Head of caudate nucleus (tissue), 42 donors: Measurements from ENCODE around the gene STAB1.
"Not testable (repeated sequence)": the region's sequence is repeated elsewhere in the genome, so short reads cannot be mapped to it uniquely, and the experiment has no call there.

ENCODE experiments used
- DNase-seq, 42 donors: peaks; one replicate each; pipeline versions ENCODE4 v3.0.0 to v3.0.0-alpha.2; 2020 to 2021; ENCODE audit warnings: mixed read lengths in 7 of 42
- intact Hi-C: fragments of 100-400 bp; cut with DNase I; formaldehyde crosslinking; loops from one replicate; pipeline ENCODE4 v1.15.0; 2022

The STAB1 gene

DNA sequence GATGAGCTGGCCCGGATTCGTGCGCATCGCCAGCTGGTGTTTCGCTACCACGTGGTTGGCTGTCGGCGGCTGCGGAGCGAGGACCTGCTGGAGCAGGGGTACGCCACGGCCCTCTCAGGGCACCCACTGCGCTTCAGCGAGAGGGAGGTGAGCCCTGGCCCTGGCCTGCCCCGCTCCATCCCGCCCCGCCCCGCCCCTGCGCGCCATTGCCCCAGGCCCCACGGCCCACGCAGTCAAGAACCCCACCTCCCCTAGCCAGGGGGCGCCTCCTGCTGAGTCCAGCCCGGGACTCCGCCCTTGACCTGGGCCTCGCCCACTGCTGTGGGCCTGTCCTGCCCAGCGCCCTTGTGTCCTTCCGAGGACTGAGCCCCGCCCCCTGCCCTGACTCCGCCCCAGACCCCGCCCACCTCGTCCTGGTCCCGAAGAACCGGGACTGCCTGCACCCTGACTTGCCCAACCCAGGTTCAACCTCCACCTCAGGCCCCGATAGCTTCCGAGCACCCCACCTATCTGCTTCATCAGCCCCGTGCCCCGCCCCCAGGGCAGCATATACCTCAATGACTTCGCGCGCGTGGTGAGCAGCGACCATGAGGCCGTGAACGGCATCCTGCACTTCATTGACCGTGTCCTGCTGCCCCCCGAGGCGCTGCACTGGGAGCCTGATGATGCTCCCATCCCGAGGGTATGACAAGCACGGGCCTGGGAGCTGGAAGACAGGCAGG, 23.7 kb downstream of the STAB1 start:
- no peak for DNase-seq
- intact Hi-C loops, result no loop called here

- intact Hi-C loops, result no loop called here
- no peak for DNase-seq
These were observed 24.5 kb downstream of the STAB1 start for GRCh38 chr3:52519445-52520140.

- DNase-seq, result no peak
- intact Hi-C loops, result no loop called here
These were observed 25.1 kb downstream of the STAB1 start for GRCh38 chr3:52520141-52520667.

DNA sequence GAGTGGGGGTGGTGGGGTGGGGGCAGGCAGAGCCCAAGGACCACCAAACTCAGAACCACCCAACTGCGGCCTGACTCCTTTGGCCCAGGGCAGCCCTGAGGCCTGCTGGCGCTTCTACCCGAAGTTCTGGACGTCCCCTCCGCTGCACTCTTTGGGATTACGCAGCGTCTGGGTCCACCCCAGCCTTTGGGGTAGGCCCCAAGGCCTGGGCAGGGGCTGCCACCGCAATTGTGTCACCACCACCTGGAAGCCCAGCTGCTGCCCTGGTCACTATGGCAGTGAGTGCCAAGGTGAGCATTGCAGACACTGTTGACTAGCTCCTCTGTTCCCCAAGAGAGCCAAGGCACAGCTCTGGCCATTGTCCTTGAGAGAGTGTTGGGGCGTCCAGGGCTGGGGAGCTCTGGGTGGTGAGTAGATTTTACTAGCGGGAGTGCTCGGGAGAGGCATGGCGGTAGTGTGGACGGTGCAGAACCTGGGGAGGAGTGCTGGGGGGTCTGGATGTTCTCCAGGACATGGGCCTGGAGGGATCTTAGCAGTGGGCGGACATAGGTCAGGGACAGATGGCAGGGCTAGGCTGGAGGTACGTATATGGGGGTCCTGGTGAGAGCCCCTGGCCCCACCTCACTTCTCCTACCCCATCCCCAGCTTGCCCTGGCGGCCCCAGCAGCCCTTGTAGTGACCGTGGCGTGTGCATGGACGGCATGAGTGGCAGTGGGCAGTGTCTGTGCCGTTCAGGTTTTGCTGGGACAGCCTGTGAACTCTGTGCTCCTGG, 25.8 kb downstream of the STAB1 start:
- intact Hi-C loops, result no loop called here

DNA sequence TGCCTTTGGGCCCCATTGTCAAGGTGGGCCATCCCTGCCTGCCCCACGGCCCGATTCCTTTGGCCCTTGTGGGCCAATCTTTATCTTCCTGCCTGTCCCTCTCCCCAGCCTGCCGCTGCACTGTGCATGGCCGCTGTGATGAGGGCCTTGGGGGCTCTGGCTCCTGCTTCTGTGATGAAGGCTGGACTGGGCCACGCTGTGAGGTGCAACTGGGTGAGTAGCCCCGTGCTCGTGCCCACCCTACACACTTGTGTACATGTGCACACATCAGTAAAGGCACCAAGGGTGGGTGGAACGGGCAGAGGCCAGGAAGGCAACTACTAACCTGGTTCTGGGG, 26.3 kb downstream of the STAB1 start:
- DNase-seq, result no peak
- intact Hi-C loops, result no loop called here

More for the DNA sequence above, 25.8 kb downstream of the STAB1 start:
- DNase-seq, result no peak

DNA sequence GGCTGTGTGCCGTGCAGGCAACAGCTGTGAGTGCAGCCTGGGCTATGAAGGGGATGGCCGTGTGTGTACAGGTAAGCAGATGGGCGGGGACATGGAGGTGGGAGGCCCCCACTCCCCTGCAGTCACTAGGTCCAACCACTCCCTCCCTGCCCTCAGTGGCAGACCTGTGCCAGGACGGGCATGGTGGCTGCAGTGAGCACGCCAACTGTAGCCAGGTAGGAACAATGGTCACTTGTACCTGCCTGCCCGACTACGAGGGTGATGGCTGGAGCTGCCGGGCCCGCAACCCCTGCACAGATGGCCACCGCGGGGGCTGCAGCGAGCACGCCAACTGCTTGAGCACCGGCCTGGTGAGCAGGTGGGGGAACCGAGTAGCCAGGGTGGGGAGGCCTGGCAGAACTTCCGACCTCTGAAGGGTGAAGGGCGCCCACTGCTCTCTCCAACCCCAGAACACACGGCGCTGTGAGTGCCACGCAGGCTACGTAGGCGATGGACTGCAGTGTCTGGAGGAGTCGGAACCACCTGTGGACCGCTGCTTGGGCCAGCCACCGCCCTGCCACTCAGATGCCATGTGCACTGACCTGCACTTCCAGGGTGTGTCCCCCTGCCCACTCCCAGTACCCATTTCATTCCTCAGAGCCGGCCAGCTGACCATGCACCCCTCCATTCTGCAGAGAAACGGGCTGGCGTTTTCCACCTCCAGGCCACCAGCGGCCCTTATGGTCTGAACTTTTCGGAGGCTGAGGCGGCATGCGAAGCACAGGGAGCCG, 26.9 kb downstream of the STAB1 start:
- intact Hi-C loops, result no loop called here
- no peak for DNase-seq

- intact Hi-C loops, result no loop called here
- no peak for DNase-seq
These were observed 27.6 kb downstream of the STAB1 start for GRCh38 chr3:52522651-52523251.

DNA sequence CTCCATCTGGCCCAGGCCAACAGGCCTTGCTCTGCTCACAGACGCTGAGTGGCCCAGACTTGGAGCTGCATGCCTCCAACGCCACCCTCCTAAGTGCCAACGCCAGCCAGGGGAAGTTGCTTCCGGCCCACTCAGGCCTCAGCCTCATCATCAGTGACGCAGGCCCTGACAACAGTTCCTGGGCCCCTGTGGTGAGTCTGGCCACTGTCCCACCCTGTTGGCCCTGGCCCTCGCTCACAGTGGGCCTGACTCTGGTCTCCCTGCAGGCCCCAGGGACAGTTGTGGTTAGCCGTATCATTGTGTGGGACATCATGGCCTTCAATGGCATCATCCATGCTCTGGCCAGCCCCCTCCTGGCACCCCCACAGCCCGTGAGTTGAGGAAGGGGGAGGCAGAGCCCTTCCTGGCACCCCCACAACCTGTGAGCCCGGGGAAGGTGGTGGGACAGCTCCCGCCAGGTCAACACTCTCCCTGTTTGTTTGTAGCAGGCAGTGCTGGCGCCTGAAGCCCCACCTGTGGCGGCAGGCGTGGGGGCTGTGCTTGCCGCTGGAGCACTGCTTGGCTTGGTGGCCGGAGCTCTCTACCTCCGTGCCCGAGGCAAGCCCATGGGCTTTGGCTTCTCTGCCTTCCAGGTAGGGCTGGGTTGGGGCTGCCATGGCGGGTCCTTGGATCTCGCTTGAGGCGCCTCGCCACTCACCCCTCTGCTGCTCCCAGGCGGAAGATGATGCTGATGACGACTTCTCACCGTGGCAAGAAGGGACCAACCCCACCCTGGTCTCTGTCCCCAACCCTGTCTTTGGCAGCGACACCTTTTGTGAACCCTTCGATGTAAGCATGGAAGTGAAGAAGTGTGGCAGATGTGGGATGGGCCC, 28.5 kb downstream of the STAB1 start:
- no peak for DNase-seq
- intact Hi-C loops, result no loop called here

DNA sequence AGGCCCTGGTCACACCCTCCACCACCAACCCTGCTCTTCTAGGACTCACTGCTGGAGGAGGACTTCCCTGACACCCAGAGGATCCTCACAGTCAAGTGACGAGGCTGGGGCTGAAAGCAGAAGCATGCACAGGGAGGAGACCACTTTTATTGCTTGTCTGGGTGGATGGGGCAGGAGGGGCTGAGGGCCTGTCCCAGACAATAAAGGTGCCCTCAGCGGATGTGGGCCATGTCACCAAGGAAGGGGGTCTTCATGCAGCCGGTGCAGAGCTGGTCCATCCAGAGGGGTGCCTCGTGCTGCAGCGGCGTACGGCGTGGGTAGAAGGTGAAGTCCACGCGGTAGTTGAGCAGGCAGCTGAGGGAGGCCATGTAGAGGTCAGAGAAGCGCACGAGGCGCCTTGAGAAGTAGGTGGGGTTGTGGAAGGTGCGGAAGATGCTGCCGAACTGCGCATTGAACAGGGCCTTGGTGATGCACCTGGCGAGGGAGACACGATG, 29.2 kb downstream of the STAB1 start:
- no peak for DNase-seq
- intact Hi-C loops, result no loop called here

DNA sequence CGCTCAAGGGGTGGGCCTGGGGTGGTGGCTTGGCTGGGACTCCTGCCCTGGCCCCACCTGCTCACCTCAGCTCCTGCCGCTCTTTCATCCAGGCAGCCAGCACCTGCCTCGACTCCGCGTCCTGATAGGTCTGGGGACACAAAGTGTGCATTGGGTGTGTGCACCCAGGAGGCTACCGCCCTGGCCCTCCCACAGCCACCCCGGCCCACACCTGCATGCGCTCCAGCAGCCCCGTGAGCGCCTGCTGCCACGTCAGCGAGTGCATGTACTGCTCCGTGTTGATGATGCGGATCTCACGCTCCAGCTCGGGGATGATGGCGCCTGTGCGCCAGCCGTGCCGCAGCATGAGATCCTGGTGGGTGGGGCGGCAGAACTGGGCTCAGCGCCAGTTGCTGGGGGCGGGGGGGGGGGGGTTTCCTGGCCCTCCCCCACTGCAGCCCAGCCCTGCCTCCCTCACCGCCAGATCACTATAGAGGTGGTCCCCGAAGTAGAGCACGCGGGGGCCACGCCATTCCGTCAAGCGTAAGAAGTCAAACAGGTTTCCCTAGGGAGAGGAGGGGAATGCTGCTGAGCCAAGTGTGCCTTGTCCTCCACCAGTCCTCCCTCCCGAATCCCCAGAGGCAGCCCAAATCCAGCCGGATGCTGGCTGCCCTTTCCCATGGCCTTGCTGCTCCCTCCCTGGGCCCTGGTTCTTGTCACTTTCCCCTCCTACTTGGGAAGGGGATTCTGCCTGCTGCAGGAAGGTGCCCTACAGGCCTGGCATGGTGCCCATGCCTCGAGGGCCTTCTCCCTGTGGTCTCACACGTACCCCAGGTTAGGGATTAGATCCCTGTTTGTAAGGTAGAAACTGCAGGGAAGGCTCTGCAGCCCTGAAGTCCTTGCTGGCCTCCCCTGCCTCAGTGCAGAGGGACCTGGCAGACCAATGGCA, 29.9 kb downstream of the STAB1 start:
- intact Hi-C loops, result no loop called here
- peak in 4 of 42 donors; percentile 29 to 42 (median 30) for DNase-seq

DNA sequence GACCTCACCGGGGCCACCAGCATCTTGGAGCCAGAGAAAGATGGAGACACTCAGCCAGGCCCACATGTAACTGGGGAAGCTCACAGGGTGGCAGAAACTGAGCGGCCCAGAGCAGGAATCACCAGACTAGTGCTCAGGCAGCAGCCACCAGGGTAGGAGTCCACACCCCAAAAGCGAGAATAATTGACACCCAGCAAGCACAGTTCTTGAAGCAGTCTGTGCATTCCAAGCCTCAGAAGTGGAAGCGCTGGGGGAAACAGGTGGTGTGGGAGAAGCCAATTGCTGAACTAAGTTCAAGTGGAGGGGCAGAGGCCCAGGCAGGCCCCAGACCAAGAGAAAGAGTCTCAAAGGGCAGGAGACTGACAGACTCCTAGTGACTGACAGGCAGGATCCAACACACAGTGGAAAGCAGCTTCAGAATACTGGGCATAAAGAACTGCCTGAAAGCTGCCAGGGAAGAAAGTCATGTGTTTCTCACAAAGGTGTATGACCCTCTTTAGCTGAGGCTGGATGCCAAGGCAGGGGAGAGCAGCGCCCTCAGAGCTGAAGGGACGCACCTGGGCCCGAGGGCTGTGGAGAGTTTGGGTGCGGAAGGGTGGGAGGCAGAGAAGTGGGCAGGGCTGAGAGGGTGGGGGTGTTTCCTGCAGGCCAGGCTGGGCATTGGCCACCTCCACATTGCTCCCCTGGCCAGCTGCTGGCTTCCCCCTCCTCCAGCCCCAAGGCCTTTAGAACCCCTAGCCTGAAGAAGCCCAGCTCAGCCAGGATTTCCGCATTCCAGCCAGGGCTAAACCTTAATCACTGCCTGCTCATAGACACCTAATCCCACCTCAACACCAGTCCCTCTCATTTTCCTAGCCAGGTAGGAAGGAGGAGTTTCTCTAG, 30.8 kb downstream of the STAB1 start:
- intact Hi-C loops, result no loop called here
- no peak for DNase-seq

DNA sequence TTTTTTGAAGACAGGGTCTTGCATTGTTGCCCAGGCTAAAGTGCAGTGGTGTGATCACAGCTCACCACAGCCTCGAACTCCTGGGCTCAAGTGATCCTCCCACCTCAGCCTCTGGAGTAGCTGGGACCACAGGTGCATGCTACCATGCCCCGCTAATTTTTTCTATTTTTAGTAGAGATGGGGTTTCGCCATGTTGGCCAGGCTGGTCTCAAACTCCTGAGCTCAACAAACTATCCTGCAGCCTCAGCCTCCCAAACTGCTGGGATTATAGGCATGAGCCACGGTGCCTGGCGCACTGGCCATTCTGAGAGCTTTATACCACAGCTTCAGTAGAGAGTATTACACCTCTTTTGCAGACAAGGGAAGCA, 31.5 kb downstream of the STAB1 start:
- DNase-seq, intact Hi-C loops: not testable (repeated sequence)

- intact Hi-C loops, result no loop called here
- DNase-seq, result peak in 3 of 42 donors; percentile 2 to 27 (median 3)
These were observed 32.0 kb downstream of the STAB1 start for GRCh38 chr3:52527039-52527731.

DNA sequence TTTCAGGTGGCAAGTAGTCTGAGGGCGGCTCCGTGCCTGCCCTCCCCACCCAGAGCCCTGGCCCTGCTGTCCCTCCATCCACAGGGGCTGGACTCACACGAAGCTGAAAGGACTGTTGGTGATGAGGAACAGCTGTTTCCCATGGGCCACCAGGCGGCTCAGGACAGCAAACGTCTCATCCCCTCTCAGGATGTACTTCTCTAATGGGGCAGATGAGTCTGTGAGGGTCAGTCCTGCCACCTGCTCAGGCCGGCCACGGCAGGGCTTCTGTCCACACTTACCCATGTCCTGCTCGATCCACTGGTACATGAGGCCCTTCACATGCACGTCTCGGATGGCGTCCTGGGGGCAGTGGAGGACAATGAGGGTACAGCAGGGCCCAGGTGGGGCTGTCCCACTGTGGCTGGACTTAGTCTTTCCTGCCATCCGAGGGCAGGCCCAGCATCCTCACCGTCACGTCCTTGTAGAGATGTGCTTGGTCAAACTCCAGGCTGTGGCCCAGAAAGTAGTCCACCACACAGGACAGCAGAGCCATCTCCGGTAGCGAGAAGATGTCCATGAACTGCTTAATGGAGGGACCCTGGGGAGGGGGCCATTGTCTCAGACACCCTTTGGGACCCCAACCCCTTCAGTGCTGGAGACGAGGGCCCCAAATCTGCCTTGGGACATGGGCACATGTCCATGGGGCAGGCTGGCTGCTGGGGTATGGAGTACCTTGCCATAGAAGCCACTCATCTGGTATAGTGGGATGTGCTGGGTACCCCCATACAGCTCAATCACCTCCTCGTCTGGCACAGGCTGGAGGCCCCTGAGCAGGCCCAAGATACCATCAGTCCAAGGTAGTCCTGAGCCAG, 32.8 kb downstream of the STAB1 start:
- peak in 2 of 42 donors; percentile 2 to 15 for DNase-seq
- intact Hi-C loops, result no loop called here
